ENCODE measurements around the gene BRD4.

DNA sequence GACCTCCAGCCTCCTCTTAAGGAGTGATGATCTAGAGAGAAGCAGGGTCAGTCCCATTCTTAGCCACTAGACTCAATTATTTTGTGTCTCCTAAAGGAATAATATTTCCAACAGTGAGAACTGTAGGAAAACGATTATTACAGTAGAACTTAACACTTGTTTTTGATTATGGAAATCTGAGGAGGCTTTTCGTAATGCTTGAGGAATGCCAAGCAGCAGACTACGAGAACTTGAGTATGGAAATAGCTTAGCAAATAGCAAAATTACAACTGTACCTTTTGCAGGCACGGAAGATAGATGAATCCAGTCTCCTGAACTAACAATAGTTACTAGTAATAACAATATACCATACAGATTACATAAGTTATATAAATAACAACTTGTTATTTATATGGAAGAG lies 12.2 kb downstream of the BRD4 start:
- no peak for TF ChIP-seq EZH2 (IDR thresholded peaks at IDR 0.05; ENCODE audit: borderline replicate concordance, low read depth, low read length, severe bottlenecking)
- TF ChIP-seq, protein P1, sequence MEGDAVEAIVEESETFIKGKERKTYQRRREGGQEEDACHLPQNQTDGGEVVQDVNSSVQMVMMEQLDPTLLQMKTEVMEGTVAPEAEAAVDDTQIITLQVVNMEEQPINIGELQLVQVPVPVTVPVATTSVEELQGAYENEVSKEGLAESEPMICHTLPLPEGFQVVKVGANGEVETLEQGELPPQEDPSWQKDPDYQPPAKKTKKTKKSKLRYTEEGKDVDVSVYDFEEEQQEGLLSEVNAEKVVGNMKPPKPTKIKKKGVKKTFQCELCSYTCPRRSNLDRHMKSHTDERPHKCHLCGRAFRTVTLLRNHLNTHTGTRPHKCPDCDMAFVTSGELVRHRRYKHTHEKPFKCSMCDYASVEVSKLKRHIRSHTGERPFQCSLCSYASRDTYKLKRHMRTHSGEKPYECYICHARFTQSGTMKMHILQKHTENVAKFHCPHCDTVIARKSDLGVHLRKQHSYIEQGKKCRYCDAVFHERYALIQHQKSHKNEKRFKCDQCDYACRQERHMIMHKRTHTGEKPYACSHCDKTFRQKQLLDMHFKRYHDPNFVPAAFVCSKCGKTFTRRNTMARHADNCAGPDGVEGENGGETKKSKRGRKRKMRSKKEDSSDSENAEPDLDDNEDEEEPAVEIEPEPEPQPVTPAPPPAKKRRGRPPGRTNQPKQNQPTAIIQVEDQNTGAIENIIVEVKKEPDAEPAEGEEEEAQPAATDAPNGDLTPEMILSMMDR (IDR thresholded peaks at IDR 0.05; ENCODE audit: borderline replicate concordance, extremely low read depth, low read length, poor library complexity, severe bottlenecking): no peak

All from DND-41 (cell line).